Skeletal muscle tissue (tissue), 4 donors: ENCODE data around the gene FUBP1. TPM values are rescaled to one million over a fixed set of nuclear protein-coding genes. Genes with fewer than 3 reads are reported as not detected.
A peak's percentile ranks its signal among the peaks of the same experiment; 100 is the strongest.

Experiments
- H3K27ac ChIP-seq: one replicate; pipeline ENCODE4 v1.7.0; 2013; ENCODE audit warnings: mild to moderate bottlenecking, low read depth, low read length, inconsistent platforms
- H3K27me3 ChIP-seq, 3 donors: one replicate each; pipeline ENCODE4 v1.7.0; 2013; ENCODE audit warnings: low read length in 3 of 3; ENCODE audit not compliant: control insufficient read depth in 3 of 3, insufficient read depth in 3 of 3
- H3K36me3 ChIP-seq, 3 donors: one replicate each; pipeline ENCODE4 v1.7.0; 2013; ENCODE audit warnings: low read length in 3 of 3; ENCODE audit not compliant: control insufficient read depth in 3 of 3, insufficient read depth in 3 of 3
- H3K4me1 ChIP-seq, 3 donors: one replicate each; pipeline ENCODE4 v1.7.0; 2013; ENCODE audit warnings: low read length in 3 of 3, mild to moderate bottlenecking in 3 of 3; ENCODE audit not compliant: control insufficient read depth in 3 of 3, insufficient read depth in 3 of 3
- H3K4me3 ChIP-seq, 3 donors: one replicate each; pipeline ENCODE4 v1.7.0; 2013; ENCODE audit warnings: low read length in 3 of 3
- H3K9ac ChIP-seq, 3 donors: one replicate each; pipeline ENCODE4 v1.7.0; 2013; ENCODE audit warnings: low read length in 3 of 3, mild to moderate bottlenecking in 3 of 3, moderate library complexity in 2 of 3, low read depth in 1 of 3
- H3K9me3 ChIP-seq, 3 donors: one replicate each; pipeline ENCODE4 v1.7.0; 2013; ENCODE audit warnings: low read length in 3 of 3; ENCODE audit not compliant: control insufficient read depth in 3 of 3
- total RNA-seq: library from RNA; depleted of rRNA; stranded (reverse); fragments of >200 nt; gene quantifications from one replicate; pipeline ENCODE4 v1.2.3, GENCODE V29; 2014
- donor health status: Osteomylitis.

Gene FUBP1
- total RNA-seq, 1 donor from 2014 or later: 124 TPM

DNA sequence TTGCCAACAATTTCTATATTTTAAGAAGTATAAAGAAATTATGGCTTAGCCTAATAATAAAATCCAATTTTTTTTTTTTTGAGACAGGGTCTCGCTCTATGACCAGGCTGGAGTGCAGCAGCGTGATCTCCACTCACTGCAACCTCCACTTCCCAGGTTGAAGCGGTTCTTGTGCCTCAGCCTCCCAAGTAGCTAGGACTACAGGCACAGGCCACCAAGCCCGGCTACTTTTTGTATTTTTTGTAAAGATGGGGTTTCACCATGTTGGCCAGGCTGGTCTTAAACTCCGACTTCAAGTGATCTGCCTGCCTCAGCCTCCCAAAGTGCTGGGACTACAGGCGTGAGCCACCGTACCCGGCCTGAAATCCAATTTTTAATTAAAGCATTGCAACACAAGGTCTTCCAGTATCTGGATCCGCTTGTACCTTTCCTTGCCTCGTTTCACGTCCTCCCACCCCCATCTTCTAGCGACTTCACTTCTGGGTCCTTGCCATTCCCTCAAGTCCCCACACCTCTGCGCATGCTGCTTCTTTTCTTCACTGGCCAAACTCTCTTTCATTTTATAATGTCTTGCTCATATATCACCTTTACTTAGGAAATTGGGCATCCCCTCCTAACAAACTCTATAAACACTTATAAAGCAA, 2.3 kb downstream of the FUBP1 start:
- Histone ChIP-seq H3K4me3 (peak overlapping the region; percentile 39 to 95 (median 52)), H3K4me1 (peaks cover 17 to 32% (median 26%) of the 10 kb centered on the region in 3 donors), H3K9me3 (no peaks in the 10 kb centered on the region), H3K27ac (peak overlapping the region; percentile 20), H3K27me3 (no peaks in the 10 kb centered on the region), H3K36me3 (peaks cover 0 to 5% (median 0%) of the 10 kb centered on the region in 3 donors), H3K9ac (peak overlapping the region in 1 of 3 donors; percentile 40)

DNA sequence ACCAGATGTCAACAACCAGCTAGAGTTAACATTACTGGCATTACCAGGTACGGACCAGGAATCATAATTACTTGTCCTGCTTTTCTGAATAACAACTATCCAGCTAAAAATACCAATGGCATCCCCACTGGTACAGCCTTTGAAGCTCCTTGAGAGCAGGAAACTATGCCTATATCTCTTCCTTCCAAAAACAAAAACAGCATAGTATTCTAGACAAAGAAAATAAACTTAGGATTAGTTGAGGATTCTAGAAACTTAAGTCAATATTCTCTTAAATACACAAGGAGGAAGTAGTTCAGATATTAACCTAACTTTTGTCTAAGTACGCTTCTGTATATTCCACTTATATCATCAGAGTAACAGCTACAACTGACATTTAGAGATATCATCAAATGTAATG, 3.0 kb downstream of the FUBP1 start:
- peak overlapping the region; percentile 8 to 39 (median 12) for H3K4me3 ChIP-seq
- H3K9me3 ChIP-seq: no peaks in the 10 kb centered on the region
- H3K36me3 ChIP-seq: peaks cover 0 to 5% (median 0%) of the 10 kb centered on the region in 3 donors
- H3K4me1 ChIP-seq: peaks cover 17 to 32% (median 26%) of the 10 kb centered on the region in 3 donors
- H3K27ac ChIP-seq: peak overlapping the region; percentile 4
- peak overlapping the region in 1 of 3 donors; percentile 7 for H3K9ac ChIP-seq
- no peaks in the 10 kb centered on the region for H3K27me3 ChIP-seq

DNA sequence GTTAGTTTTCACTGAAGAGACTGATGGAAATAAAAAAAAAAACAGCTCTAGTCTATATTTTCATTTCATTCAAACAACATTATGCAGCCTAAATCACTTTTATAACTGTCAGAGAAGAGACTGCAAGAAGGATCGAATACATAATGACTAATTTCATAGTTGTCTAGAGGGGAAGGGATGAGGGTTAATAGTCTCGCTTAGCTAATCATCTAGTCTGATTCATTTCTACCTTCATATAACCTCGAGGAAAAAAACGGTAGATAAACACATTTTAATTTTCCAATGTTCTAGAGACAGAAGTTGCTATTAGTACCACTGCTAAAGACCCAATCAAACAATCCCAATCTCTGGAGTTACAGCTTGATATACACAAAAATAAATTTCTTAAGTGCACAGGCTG, 3.5 kb downstream of the FUBP1 start:
- no peaks in the 10 kb centered on the region for H3K27me3 ChIP-seq
- H3K27ac ChIP-seq: peak overlapping the region; percentile 4
- peak overlapping the region in 1 of 3 donors; percentile 7 for H3K9ac ChIP-seq
- H3K4me1 ChIP-seq: peaks cover 14 to 32% (median 26%) of the 10 kb centered on the region in 3 donors
- peak overlapping the region in 1 of 3 donors; percentile 8 for H3K4me3 ChIP-seq
- H3K9me3 ChIP-seq: no peaks in the 10 kb centered on the region
- H3K36me3 ChIP-seq: peaks cover 0 to 5% (median 0%) of the 10 kb centered on the region in 3 donors

DNA sequence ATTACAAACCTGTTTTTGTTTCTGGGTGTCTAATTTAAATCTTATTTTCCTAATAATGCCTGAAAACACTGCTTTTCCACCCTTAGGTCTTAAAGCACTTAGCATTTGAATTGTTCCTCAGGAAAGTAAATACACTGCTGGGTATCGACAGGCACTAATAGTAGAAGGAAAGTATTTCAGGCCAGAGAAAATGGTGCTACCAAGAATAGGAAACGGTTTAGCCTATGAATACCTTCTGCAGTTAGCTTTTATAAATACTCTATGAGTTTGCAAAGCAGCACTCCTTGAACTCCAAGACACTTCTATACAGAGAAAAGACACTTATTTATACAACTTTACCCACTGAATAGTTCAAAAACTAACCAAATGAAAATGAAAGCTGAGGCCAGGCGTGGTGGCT, 6.8 kb downstream of the FUBP1 start:
- H3K9ac ChIP-seq: no peak overlapping the region
- no peaks in the 10 kb centered on the region for H3K9me3 ChIP-seq
- peaks cover 0 to 24% (median 16%) of the 10 kb centered on the region in 3 donors for H3K36me3 ChIP-seq
- H3K27me3 ChIP-seq: no peaks in the 10 kb centered on the region
- H3K4me1 ChIP-seq: peaks cover 10 to 25% (median 24%) of the 10 kb centered on the region in 3 donors
- H3K27ac ChIP-seq: no peak overlapping the region
- H3K4me3 ChIP-seq: no peak overlapping the region

DNA sequence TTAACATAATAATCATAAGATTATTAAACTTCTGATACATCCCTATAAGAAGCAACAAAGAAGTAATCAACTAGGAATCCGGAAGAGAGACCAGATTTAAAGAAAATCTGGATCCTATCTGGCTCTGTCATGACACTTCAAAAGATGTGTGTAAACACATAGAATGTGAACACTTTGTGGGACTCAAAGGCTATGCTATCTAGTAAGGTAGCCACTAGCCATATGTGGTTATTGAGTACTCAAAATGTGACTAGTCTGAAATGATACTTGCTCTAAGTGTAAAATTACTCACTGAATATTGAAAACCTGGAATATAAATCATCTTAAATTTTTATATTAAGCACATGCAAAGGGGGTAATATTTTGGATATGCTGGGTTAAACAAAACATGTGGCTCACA, 8.7 kb downstream of the FUBP1 start:
- H3K9me3 ChIP-seq: no peaks in the 10 kb centered on the region
- no peak overlapping the region for H3K4me3 ChIP-seq
- H3K27me3 ChIP-seq: no peaks in the 10 kb centered on the region
- H3K9ac ChIP-seq: no peak overlapping the region
- H3K4me1 ChIP-seq: peaks cover 6 to 10% (median 9%) of the 10 kb centered on the region in 3 donors
- H3K27ac ChIP-seq: no peak overlapping the region
- H3K36me3 ChIP-seq: peaks cover 9 to 35% (median 30%) of the 10 kb centered on the region in 3 donors

DNA sequence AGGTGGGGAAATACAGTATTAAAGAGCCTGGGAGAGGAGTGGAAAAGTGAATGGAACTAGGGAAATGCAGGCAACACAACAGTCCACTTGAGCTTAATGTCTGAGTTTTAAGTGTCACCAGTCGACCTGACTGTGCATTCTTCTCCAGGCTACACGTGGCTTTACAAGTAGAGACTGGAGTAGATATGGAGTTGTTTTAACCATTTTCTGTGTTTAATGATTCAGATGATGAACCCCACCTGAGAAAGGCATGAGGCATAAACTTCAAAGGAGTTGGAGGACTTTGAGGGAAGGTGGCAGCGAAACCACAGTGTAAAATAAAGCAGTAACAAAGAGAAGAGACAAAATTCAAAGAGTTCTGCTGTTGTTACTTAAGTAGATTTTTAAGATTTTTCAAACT, 12.6 kb downstream of the FUBP1 start:
- Histone ChIP-seq H3K9me3 (no peaks in the 10 kb centered on the region), H3K27me3 (no peaks in the 10 kb centered on the region), H3K27ac (no peak overlapping the region), H3K36me3 (peaks cover 36 to 70% (median 68%) of the 10 kb centered on the region in 3 donors), H3K4me1 (no peaks in the 10 kb centered on the region), H3K4me3 (no peak overlapping the region), H3K9ac (no peak overlapping the region)

DNA sequence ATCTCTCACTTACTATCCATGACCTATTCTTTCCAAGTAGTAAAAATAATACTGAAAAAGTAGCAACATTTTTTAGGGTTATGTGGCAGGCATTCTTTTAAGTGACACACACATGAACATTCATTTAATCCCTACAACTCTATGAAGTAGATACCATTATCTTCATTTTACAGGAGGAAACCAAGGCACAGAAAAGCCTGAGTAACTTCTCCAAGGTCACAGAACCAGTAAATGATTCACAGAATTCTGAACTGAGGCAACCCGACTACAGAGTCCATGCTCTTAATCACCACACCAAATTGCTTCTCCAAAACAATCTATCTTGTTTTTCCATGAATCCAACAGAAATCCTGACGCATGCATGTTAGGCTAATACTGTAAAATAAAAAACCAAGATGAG, 17.5 kb downstream of the FUBP1 start:
- H3K4me1 ChIP-seq: no peaks in the 10 kb centered on the region
- no peaks in the 10 kb centered on the region for H3K9me3 ChIP-seq
- no peak overlapping the region for H3K4me3 ChIP-seq
- no peak overlapping the region for H3K27ac ChIP-seq
- no peak overlapping the region for H3K9ac ChIP-seq
- peaks cover 52 to 92% (median 78%) of the 10 kb centered on the region in 3 donors for H3K36me3 ChIP-seq
- H3K27me3 ChIP-seq: no peaks in the 10 kb centered on the region

DNA sequence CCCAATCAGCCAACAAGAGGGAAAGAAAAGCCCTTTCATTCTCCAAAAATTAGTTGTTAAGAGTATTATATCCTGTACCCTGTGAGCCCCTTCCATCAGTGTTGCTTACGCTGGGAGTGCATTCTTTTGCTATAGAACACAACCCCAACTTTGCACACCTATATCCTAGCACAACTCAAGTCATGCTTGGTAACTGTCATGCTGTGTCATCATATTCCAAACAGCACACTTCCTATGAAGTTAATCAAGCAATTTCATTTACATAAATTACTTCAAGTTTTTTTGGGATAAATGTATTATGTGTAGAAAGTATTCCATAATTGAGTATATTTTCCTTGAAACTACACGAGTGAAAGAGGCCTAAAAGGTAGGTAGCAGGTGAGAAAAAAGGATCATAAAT, 20.0 kb downstream of the FUBP1 start:
- no peaks in the 10 kb centered on the region for H3K9me3 ChIP-seq
- H3K9ac ChIP-seq: no peak overlapping the region
- no peaks in the 10 kb centered on the region for H3K4me1 ChIP-seq
- no peak overlapping the region for H3K27ac ChIP-seq
- no peak overlapping the region for H3K4me3 ChIP-seq
- peaks cover 54 to 96% (median 82%) of the 10 kb centered on the region in 3 donors for H3K36me3 ChIP-seq
- no peaks in the 10 kb centered on the region for H3K27me3 ChIP-seq

DNA sequence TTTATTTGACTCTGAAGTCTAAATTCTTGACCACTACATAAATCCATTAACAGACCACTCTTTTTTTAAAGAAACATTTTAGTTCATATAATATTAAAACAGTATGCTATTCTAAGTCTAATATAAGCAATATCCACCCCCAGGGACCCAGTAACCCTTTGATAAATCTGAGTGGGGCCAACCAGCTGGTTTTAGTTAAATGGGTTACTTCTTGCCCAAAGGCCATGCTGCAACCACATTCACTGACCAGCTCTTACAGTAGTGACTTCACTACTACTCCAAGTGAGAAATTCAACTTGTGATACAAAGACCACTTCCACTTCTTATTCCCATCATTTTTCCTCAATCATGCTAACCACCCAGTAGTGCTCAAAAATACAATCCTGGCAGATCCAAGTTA, 20.5 kb downstream of the FUBP1 start:
- peaks cover 50 to 94% (median 81%) of the 10 kb centered on the region in 3 donors for H3K36me3 ChIP-seq
- no peaks in the 10 kb centered on the region for H3K4me1 ChIP-seq
- H3K4me3 ChIP-seq: no peak overlapping the region
- no peaks in the 10 kb centered on the region for H3K27me3 ChIP-seq
- no peaks in the 10 kb centered on the region for H3K9me3 ChIP-seq
- no peak overlapping the region for H3K27ac ChIP-seq
- H3K9ac ChIP-seq: no peak overlapping the region

DNA sequence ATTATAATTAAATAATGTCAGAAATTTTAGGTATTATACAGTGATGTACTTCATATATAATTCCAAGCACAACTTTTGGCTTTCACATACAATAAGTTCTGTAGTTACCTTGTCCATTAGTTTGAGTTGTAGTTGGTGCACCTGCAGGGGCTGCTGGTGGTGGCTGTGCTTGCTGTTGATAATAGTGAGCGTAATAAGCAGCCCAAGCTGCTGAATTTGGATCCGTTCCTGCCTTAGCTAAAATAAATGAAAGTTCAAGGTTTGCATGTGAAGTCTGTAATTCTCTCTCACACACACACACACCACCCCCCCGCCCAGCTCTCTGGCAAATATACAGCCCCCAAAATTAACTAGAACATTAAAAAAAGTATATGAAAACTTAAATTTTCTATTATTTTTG, 22.4 kb downstream of the FUBP1 start:
- no peaks in the 10 kb centered on the region for H3K9me3 ChIP-seq
- H3K27ac ChIP-seq: no peak overlapping the region
- no peaks in the 10 kb centered on the region for H3K4me1 ChIP-seq
- no peak overlapping the region for H3K4me3 ChIP-seq
- H3K36me3 ChIP-seq: peaks cover 38 to 87% (median 72%) of the 10 kb centered on the region in 3 donors
- H3K9ac ChIP-seq: no peak overlapping the region
- H3K27me3 ChIP-seq: no peaks in the 10 kb centered on the region
